ENCODE measurements around the gene COMMD4.
"Not testable (repeated sequence)": the region's sequence is repeated elsewhere in the genome, so short reads cannot be mapped to it uniquely, and the experiment has no call there.

Gene COMMD4

DNA sequence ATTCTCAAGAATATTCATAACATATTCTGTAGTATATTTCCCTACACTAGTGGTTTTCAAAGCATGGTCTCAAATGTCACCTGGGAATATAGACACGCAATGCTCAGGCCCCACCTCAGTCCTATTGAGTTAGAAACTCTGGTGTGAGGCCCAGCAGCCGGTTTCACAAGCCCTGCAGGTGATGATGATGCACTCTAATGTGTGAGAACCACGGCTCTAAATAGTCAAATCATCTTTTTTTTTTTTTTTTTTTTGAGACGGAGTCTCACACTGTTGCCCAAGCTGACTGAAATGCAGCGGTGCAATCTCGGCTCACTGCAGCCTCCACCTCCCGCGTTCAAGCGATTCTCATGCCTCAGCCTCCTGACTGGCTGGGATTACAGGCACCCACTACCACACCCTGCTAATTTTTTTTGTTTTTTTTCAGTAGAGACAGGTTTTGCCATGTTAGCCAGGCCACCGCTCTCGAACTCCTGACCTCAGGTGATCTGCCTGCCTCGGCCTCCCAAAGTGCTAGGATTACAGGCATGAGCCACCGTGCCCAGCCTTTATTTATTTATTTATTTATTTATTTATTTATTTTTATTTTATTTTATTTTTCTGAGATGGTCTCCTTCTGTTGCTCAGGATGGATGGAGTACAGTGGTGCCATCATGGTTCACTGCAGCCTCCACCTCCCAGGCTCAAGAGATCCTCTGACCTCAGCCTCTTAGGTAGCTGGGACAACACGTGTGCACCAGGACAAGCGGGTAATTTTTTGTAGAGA, 2.0 kb upstream of the COMMD4 start:
- DNase-seq = not testable (repeated sequence)

DNA sequence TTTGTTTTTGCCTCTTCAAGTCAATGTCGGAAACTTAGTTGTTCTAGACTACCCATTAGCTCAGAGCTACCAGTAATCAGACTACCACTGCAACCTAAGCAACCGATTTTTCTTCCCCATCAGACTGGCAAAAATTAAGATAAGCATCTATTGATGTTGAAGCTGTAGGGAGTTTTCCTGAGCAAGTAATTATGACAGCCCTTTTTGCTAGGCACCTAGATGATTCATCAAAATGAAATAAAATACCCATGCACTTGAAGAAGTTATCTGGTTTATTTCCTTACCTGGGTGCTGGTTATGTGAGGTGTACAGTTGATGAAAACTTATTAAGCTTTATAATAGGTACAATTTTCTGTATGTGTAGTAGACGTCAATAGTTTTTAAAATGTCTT, 554 bp upstream of the COMMD4 start:
- no peak for DNase-seq

DNA sequence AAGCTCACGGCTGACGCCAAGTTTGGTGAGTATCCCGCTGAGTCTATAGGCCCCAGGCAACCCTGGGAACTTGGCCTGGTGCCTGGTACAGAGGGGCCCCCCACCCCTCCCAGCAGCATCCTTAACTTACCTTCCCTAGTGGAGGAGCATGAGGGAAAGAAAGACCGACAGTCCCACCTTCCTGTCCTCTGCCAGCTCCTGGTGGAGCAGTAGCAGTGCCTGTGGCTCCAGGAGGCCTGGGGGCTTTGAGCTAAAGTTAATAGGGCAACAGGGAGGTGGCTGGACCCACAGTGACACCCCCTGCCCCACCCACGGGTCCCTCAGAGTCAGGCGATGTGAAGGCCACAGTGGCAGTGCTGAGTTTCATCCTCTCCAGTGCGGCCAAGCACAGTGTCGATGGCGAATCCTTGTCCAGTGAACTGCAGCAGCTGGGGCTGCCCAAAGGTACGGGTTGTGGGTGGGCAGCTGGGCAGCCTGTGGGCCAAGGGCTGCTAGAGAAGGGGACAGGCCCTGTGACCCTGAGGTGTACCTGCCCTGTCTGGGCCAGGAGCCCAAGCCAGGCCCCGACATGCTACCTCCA, 2.9 kb downstream of the COMMD4 start:
- no peak for DNase-seq

DNA sequence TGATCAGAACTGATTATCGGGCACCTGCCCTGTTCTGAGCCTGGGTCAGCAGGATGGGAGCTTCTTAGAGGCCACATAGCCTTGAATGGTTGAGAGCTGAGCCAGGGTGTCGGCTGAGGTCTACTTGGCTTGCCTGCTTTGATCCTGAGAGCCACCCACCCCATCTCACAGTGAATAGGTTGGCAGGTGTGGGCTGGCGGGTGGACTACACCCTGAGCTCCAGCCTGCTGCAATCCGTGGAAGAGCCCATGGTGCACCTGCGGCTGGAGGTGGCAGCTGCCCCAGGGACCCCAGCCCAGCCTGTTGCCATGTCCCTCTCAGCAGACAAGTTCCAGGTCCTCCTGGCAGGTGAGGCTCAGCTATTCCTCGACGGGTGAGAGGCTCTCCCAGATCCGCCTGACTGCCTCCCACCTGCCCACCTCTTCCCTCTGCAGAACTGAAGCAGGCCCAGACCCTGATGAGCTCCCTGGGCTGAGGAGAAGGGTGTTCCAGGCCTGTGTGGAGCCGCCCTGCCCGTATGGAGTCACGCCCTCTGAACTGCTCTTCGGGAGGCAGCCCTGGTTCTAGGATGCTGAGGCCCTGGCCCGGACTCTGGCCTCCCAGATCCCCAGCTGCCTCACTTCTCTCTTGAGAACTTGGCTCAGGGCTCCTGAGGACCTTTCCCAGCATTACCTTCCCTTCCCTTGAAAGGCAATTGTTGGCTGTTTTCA, 3.8 kb downstream of the COMMD4 start:
- no peak for DNase-seq

DNA sequence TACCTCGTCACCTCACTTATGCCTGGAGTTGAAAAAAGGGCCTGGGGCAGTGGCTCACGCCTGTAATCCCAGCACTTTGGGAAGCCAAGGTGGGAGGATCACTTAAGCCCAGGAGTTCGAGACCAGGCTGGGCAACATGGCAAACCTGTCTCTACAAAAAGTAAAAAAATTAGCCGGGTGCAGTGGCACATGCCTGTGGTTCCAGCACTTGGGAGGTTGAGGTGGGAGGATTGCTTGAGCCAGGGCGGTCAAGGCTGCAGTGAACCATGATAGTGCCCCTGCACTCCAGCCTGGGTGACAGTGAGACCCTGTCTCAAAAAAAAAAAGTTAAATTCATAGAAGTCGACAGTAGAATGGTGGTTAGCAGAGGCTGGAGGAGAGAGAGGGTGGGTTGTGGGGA, 6.4 kb downstream of the COMMD4 start:
- no peak for DNase-seq

DNA sequence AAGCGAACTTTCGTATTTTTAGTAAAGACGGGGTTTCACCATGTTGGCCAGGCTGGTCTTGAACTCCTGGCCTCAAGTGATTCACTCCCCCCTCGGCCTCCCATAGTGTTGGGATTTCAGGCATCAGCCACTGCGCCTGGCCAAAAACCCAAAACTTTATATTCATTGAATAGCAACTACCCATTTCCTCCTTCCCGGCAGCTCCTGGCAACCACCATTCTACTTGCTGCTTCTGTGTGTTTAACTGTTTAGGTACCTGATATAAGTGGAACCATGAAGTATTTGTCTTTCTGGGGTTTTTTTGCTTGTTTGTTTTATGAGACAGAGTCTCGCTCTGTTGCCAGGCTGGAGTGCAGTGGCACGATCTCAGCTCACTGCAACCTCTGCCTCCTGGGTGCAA, 8.1 kb downstream of the COMMD4 start:
- DNase-seq = peak; percentile 30

DNA sequence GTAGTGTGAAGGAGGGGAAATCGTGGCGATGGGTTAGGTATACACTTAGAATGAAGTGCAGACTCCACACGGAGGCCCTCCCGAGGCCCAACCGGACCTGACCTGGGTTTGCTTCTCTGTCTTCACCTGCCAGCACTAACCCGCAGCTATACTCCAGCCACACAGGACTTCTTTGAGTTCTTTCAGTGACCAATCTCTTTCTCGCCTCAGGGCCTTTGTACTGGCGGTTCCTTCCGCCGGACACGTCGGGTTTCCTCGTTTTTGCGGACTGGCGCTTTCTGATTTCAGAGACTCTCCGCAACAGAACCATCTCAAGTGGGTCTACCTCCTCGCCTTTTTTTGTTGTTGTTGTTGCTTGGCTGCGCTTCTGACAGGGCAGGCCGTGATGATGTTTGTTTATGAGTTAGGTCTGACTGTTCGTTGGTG, 10.9 kb downstream of the COMMD4 start, which contains the start of gene NEIL1:
NEIL1 (plus strand) TSS at position 244 of the 426 bp plus-strand sequence. CDS start 1,867 bp downstream, outside the sequence.
- DNase-seq = no peak

DNA sequence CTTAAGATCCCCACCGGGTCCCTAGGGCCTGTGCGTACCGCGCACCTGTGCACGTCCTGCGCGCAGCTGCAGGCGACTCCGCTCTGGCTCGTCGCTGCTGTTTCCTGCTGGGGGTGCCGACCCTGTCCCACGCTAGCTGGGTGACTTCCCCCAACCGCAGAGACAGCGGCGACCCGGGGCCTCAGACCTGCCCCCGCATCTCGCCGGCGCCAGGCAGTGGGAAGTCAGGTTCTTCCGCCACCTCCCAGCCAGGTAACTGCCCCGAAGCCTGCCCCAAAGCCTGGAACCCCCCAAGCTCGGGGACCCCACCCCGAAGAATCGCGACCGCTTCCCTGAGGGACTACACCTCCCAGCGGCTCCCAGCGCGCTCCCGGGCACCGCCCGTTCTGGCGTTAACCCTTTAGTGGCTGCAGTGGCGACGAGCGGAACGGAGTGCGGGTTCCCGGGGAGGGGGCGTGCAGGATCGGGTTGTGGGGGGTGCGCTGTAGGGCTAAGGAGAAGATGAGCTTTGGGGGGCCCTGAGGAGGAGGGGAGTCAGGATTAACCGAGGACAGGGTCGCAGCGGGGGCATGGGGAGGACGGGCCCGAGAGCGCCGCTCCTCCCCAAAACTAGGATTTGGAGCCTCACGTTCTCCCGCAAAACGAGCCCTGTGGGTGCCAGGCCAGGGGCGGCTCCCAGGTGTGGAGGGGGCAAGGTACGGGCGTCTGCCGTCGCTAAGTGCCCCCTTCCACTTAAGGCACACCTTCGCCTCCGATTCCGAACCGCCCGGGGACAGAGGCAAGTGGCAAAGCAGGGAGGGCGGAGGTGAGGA, 11.6 kb downstream of the COMMD4 start:
- DNase-seq = peak; percentile 60

DNA sequence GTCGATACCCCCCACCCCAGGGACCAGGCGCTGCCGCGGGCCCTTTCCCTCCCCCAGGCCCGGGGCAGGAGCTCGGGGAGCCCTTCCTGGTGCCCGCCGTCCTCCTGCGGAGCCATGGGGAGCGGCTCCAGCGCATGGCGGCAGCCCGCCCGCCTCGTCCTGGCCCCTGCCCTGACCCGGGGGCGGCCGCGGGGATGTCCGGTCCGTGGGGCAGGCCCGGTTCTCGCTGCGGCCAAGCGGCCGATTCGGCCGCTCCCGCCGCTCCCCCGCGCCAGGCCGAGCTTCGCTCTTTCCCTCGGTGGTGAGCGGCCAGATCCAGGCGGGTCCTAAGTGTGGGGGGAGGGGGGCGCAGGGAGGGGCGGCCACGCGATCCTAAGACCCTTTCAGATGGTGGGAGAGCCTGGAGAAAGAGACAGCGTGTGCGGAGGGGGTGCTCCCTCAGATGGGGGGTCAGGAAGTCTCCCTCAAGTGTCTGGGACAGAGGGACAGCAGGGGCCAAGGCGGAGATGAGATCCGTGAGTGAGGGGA, 12.2 kb downstream of the COMMD4 start:
- DNase-seq = no peak

DNA sequence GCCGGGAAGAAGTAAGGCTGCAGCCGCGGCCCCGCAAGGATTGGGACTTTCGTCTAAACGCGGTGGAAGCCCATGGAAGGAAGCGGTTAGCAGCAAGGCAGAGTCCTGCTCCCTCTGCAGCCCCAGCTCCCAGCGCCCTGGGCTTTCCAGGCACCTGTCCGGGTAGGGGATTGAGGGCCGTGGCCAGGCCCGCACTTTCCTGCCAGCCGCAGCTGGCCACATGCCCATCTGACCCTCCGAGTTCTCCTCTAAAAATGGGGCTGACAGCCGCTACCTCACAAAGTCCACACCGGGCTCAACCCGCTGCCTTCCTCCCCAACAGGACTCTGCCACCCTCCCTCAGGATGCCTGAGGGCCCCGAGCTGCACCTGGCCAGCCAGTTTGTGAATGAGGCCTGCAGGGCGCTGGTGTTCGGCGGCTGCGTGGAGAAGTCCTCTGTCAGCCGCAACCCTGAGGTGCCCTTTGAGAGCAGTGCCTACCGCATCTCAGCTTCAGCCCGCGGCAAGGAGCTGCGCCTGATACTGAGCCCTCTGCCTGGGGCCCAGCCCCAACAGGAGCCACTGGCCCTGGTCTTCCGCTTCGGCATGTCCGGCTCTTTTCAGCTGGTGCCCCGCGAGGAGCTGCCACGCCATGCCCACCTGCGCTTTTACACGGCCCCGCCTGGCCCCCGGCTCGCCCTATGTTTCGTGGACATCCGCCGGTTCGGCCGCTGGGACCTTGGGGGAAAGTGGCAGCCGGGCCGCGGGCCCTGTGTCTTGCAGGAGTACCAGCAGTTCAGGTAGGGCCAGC, 12.9 kb downstream of the COMMD4 start:
- peak; percentile 28 for DNase-seq

DNA sequence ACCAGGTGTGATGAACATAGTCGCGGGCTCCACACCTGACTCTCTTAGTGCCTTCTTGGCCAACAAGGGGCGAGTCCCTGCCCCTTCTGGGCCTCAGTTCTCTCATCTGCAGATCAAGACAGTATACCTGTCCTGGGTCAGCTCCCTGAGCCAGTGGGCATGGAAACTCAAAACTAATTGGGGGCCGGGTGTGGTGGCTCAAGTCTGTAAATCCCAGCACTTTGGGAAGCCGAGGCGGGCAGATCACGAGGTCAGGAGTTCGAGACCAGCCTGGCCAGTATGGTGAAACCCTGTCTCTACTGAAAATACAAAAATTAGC, 13.4 kb downstream of the COMMD4 start:
- DNase-seq = not testable (repeated sequence)

DNA sequence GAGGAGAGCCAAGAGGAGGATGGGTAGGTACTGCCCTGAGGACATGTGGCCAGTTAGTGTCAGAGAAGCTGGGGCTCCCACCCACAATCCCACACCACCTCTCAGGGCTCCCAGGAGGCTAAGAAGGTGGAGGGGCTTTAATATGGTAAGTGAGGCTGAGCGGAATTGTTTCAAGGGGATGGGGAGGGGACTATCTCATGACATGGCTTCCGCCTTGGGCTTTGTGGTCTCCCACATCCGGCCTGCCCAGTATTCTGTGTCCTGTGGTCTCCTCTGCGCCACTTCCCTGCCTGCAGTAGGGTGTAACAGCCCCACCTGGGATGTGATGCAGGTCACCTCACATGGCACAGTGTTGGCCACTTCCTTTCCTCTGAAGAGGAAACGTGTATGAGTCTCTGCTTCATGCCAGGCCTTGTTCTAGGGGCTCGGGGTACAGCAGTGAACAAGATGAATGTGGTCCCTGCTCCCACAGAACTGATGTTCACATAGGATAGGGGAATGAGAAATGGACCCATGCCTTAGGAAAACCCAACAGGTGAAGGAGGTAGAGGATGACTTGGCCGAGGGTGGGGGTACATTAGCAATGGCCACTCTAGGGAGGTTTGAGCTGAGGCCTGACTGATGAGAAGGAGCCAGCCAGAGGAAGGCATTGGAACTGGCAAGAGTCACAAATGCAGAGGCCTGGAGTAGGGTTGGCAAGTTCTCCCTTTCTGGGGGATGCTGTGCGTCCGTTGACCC, 14.2 kb downstream of the COMMD4 start:
- peak; percentile 93 for DNase-seq

DNA sequence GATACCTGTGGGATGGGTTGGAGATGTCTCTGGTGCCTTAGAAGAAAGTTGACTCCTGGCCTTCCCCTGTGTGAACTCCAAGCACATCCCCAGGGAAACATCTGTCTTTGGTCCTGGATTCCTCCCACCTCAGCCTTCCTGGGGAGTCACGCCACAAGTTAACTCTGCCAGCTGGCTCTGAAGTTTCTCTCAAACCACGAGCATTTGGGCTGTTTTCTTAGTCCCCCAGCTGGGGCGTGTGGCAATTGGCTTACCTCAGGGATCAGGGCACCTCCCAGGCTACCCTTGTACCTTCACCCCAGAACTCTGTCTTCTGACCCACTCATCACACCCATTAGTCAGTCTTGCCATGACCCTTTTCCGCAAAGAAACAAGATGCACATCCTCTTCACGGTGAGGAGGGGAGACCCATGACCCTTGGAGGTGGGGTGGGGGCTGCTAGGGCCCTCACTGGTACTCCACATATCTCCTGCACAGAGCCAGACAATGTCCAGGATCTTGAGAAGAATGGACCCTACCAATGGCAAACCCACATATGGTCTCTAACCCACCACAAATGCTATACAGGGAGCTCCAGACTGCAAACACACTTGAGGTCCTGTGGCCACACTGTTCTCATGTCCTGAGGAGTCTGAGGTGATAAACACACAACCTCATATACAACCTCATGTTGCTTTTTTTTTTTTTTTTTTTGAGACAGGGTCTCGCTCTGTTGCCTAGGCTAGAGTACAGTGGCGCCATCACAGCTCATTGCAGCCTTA, 14.9 kb downstream of the COMMD4 start:
- no peak for DNase-seq

DNA sequence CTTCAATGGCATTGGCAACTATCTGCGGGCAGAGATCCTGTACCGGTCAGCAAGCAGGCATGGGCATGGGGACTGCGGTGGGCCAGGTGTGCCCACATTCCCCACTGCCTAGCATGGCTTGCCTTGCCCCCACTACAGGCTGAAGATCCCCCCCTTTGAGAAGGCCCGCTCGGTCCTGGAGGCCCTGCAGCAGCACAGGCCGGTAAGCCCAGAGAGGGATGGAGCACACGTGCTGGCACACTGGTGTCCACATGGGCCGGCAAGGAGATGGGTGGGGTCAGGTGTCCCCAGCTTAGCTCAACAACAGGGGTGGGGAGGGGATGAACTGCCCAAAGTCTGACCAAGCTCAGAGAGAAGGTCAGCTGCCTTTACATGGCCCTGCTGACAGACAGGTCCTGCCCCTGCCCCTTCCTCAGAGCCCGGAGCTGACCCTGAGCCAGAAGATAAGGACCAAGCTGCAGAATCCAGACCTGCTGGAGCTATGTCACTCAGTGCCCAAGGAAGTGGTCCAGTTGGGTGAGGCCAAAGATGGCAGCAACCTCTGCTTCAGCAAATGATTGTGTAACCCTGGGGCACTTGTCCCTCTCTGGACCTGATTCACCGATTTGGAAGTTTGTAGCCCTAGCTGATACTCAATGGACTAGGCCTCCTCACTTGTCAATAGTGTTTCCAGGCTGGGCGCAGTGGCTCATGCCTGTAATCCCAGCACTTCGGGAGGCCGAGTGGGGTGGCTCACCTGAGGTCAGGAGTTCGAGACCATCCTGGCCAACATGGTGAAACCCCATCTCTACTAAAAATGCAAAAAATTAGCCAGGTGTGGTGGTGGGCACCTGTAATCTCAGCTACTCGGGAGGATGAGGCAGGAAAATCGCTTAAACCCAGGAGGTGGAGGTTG, 16.6 kb downstream of the COMMD4 start:
- no peak for DNase-seq

DNA sequence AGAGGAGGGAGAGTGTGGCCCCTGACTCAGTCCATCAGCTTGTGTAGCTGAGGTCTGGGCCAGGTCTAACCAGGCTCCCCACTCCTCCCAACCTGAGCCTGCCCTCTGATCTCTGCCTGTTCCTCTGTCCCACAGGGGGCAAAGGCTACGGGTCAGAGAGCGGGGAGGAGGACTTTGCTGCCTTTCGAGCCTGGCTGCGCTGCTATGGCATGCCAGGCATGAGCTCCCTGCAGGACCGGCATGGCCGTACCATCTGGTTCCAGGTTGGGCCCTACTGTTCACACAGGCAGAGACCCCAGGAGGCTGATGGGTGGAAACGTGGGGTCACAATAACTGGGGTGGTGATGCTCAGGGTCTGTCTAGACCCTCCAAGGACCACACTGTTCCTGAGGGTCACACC, 17.7 kb downstream of the COMMD4 start:
- DNase-seq = no peak

DNA sequence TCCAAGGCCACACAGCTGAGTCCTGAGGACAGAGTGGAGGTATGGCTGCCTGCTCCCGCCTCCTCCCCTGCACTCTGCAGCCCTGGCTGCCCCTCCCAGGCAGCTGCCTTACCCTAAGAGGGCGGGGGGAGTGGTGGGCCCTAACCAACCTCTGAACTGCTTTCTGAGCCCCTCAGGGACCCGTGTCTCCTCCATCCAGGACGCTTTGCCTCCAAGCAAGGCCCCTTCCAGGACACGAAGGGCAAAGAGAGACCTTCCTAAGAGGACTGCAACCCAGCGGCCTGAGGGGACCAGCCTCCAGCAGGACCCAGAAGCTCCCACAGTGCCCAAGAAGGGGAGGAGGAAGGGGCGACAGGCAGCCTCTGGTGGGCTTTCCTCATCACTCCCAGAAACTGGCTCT, 18.6 kb downstream of the COMMD4 start:
- DNase-seq = no peak

DNA sequence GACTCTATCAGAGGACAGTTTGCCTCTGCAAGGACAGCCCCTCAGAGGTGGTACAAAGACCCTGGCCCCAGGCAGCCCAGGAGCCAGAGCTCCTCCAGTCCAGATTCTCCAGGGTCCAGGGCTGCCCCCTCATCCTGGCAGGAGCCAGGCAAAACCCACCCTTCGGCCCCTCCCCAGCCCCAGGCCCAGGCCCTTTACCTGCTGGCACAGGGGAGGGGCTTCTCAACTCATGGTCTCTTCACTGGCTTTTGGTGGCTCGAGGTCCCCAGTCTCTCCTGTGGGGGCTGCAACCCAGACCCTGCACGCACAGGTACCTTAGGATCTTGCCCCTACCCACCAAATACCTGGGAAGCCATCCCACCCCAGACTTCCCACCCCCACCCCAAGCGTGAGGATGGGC, 19.5 kb downstream of the COMMD4 start:
- DNase-seq = no peak

DNA sequence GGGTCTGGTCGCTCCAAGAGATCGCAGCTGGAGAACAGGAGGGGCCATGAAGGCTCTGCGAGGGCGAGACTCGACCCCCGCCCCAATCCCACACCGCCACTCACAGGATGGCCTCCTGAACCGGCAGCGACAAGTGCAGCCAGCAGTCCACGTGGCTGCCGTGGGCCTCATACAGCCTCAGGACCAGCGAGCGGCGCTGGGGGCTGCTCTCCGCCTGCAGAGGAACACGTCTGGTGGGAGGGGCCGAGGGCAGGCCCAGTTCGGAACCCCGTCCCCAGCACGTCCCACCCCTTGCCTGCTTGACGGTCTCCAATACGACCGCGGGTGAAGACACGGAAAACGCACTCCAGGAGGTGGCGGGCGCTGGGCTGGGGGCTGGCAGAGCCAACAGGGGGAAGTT, 20.1 kb downstream of the COMMD4 start:
- DNase-seq = no peak

DNA sequence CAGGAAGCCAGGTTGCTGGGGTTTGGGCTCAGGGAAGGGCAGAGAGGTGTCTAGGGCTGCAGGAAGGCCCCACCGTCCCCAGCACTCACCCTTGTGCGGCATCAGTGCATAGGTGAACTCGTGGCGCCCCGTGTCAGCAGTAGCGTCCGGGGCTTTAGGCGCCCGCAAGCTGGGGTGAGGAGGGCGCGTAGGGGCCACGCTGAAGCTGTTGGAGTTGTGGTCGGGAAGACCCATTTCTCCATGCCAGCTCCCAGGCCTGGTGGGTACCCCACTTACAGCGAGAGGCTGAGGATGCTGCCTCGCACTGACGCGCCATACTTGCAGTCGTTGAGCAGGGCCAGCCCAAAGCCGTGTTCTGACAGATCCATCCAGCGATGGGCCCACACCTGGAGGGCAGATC, 20.7 kb downstream of the COMMD4 start:
- DNase-seq = no peak

Measured in hematopoietic multipotent progenitor cell treated with erythropoietin and hydrocortisone succinate and interleukin-3 and kit ligand, for 4 days (in vitro differentiated cells).